ENCODE measurements around the gene PRRC1. TPM values are rescaled to one million over a fixed set of nuclear protein-coding genes. Genes with fewer than 3 reads are reported as not detected.
A peak's percentile ranks its signal among the peaks of the same experiment; 100 is the strongest.

The PRRC1 gene
- total RNA-seq, result 10 to 100 TPM; 65.4 to 77.7 TPM
- long read RNA-seq, full-length matches to known transcripts, result 20 of 45 reads
- long read RNA-seq, partial matches to known transcripts, result 12 of 45 reads
- long read RNA-seq, other reads (novel, unspliced or antisense), result 13 of 45 reads

- intact Hi-C loops (cut with DNase I, micrococcal nuclease), result no loop called here
- peak; percentile 83 to 92 for DNase-seq
- peak; percentile 92 for ATAC-seq
These were observed at the start of gene PRRC1 for GRCh38 chr5:127517480-127518318. PRRC1 (plus strand) TSS chr5:127517640; CDS start chr5:127523480, 5,840 bp downstream.

- intact Hi-C loops (cut with DNase I, micrococcal nuclease), result no loop called here
- ATAC-seq, result no peak
- no peak for DNase-seq
These were observed 46.2 kb upstream of the PRRC1 start for GRCh38 chr5:127471211-127471610.

- ATAC-seq (no peak), DNase-seq (no peak)
- intact Hi-C loops (cut with DNase I, micrococcal nuclease), result no loop called here
These were observed 44.7 kb upstream of the PRRC1 start for GRCh38 chr5:127472700-127473099.

DNA sequence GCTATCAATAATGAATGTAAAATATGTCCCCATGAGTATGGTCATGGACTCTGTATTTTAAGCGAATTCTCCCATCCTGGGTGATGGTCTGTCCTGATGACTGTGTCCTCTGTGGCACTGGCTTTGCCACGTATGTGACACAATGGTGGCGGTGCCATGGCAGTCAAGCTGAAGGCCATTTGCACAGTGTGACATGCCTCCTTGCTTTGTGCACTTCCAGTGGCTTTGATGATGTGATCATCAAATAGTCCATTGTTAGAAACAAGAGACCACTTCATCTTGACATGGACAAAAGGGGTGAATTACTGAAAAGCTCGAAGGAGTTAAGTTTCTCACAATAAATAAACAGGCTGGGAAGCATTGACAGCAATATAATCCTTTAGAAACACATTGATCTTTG, 31.0 kb upstream of the PRRC1 start:
- DNase-seq, result no peak
- intact Hi-C loops (cut with DNase I, micrococcal nuclease), result no loop called here
- ATAC-seq, result no peak

- intact Hi-C loops (cut with DNase I, micrococcal nuclease), result loop anchor here in 1 of 2 donors (5.0 kb wide), 1 partner anchor 206 kb away; no protein-coding TSS in a partner anchor
- ATAC-seq, result peak; percentile 96
These were observed 24.3 kb upstream of the PRRC1 start for GRCh38 chr5:127492854-127493738.

GRCh38 chr5:127498548-127498947, 18.9 kb upstream of the PRRC1 start:
- intact Hi-C loops (cut with DNase I, micrococcal nuclease), result no loop called here
- no peak for DNase-seq
- no peak for ATAC-seq

More at GRCh38 chr5:127492854-127493738, 24.3 kb upstream of the PRRC1 start:
- DNase-seq, result no peak

- intact Hi-C loops (cut with DNase I, micrococcal nuclease), result no loop called here
- DNase-seq (no peak), ATAC-seq (no peak)
These were observed 11.5 kb upstream of the PRRC1 start for GRCh38 chr5:127505905-127506304.

DNA sequence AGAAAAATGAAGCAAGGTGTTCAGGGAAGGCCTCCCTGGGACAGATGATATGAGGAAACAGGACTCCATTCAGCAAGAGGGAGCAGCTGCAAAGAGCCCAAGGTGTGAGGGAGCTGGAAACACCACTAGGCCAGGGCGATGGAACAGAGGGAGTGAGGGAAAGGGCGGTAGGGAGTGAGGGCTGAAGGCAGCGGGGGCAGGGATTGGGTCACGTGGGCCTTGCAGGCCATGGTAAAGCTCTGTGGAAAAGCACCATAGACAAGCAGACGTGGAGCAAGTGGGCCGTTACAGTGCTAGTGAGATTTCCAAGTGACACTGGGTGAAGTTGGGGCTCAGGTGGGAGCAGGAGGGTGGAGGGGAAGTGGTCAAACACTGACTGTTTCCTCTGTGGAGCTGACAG, 10.8 kb upstream of the PRRC1 start:
- intact Hi-C loops (cut with DNase I, micrococcal nuclease), result no loop called here
- no peak for ATAC-seq
- DNase-seq, result no peak

- ATAC-seq (no peak), DNase-seq (no peak)
- intact Hi-C loops (cut with DNase I, micrococcal nuclease), result no loop called here
These were observed 8.6 kb upstream of the PRRC1 start for GRCh38 chr5:127508644-127509373.

GRCh38 chr5:127513408-127513970, 4.0 kb upstream of the PRRC1 start:
- intact Hi-C loops (cut with DNase I, micrococcal nuclease), result no loop called here
- no peak for ATAC-seq
- no peak for DNase-seq

- ATAC-seq (no peak), DNase-seq (no peak)
- intact Hi-C loops (cut with DNase I, micrococcal nuclease), result no loop called here
These were observed 2.6 kb upstream of the PRRC1 start for GRCh38 chr5:127514816-127515215.

GRCh38 chr5:127515693-127516440, 1.6 kb upstream of the PRRC1 start:
- ATAC-seq (no peak), DNase-seq (no peak)
- intact Hi-C loops (cut with DNase I, micrococcal nuclease), result no loop called here

DNA sequence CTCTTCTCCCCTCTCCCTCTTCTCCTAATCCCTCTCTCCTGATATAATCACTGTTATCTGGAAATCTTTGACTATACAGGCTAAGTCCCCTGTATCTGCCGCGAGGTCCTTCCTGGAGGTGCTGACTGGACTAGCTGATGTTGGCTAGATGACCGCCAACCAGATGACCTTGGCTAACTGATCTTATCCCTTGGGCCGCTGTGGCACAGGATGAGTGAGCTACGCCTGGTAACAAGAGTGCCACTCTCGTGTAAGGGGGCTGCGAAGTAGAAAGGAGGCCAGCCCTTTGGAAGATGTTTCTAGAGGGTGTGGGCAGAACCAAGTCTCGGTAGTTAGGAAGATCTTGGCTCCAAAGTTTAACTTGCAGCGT, 345 bp upstream of the PRRC1 start:
- no peak for DNase-seq
- ATAC-seq, result no peak
- intact Hi-C loops (cut with DNase I, micrococcal nuclease), result no loop called here

DNA sequence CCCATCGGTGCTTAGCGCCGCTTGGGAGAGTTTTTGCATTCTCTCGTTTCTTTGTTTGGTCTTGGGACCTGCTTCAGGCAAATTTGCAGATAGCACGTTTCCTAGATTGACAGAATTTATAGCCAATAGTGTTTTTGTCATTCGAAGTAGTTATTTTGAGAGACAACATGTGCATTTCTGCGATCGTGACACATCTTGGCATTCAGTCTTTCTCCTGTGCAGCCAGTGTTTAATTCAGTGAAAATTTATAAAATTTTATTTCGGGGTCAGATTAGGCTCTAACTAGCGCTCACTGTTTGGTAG, 830 bp downstream of the PRRC1 start:
- DNase-seq (no peak), ATAC-seq (no peak)
- intact Hi-C loops (cut with DNase I, micrococcal nuclease), result no loop called here

DNA sequence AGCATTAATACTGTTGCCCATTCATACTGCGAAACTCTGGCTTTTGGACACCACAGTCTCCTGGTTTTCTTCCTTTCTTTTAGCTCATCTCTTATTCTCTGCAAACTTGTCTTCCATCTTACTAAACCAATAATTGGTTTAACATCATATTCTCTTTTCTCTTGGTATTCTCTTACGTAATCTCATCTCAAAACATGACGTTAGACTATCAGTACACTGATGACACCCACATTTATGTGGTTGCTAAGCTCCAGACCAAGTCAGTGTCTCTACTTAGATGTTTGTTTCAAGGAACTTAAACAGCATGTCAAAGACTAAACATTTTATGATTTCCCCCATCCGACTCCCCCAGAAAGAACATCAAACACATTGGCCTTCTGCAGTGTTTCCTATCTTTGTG, 2.1 kb downstream of the PRRC1 start:
- ATAC-seq (no peak), DNase-seq (no peak)
- intact Hi-C loops (cut with DNase I, micrococcal nuclease), result no loop called here

GRCh38 chr5:127521138-127521770, 3.8 kb downstream of the PRRC1 start:
- ATAC-seq (no peak), DNase-seq (no peak)
- intact Hi-C loops (cut with DNase I, micrococcal nuclease), result no loop called here

GRCh38 chr5:127525181-127525580, 7.7 kb downstream of the PRRC1 start:
- DNase-seq (no peak), ATAC-seq (no peak)
- intact Hi-C loops (cut with DNase I, micrococcal nuclease), result no loop called here

Data from left colon (tissue), 2 donors.